ENCODE results near the gene BDH1. TPM values are rescaled to one million over a fixed set of nuclear protein-coding genes. Genes with fewer than 3 reads are reported as not detected.
"Not testable (repeated sequence)": the region's sequence is repeated elsewhere in the genome, so short reads cannot be mapped to it uniquely, and the experiment has no call there.

The BDH1 gene
- total RNA-seq, 1 donor from 2014 or later = 18.3 TPM

DNA sequence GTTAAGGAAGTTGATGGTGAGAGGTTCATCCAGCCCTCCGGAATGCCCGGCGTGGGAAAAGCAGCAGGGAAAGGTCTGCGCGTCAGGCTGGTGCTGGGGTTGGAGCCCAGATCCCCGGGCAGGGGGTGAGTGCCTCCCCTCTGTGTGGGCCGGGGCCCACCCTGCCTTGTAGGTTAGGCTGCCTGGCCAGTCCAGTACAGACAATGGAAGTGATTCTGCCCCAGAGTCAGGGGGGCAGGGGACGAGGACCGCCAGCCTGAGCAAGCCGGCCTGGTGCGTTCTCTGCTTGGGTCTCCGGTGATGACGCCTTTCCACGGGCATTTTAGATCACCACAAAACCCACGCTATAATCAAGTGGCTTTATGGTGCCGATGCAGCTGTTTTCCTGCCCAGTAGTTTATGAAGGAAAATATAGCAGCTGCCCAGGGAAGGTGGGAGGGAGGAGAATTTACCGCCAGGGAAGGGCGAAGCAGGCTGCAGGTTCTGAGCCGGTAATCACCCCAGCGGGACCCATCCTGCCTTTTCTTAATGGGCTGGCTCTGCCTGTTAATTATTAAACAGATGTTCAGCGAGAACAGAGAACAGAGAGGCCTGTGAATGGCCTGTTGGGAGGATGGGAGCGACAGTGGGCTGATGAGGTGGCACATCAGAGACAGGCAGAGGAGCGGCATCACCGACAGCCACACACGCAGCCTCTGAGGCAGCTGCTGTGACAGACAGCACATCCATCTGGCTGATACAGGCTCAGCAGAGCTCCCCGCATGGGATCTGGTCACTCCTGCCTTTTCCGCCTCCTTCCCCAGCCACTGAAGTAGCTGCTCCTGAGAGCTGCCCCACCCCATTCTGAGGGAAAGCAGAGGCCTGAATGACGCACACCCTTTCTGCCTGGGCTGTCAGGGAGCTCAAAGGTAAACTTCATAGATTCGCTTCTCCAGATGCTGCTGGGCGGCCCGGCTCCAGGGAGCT, 35.2 kb downstream of the BDH1 start:
- DNase-seq = peak; percentile 70

DNA sequence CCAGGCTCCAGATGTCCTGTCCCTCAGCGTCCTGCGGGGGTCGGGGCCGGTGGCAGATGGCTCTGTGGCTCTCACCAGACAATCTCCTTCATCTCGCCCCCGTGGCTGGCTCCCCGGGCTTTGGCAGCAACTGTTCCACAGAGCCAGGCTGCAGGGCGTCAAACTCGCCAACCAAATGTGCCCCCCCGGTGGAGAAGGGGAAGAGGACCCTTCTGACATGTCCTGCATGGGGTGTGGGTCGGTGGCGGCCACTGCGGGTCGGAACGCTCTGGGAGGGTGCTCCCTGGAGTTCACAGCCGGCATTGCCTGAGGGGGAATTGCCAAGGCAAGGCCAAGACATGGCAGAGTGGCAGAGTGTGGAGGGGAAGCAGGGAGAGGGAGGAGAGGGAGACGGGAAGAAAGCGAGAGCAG, 36.0 kb downstream of the BDH1 start:
- DNase-seq = no peak

DNA sequence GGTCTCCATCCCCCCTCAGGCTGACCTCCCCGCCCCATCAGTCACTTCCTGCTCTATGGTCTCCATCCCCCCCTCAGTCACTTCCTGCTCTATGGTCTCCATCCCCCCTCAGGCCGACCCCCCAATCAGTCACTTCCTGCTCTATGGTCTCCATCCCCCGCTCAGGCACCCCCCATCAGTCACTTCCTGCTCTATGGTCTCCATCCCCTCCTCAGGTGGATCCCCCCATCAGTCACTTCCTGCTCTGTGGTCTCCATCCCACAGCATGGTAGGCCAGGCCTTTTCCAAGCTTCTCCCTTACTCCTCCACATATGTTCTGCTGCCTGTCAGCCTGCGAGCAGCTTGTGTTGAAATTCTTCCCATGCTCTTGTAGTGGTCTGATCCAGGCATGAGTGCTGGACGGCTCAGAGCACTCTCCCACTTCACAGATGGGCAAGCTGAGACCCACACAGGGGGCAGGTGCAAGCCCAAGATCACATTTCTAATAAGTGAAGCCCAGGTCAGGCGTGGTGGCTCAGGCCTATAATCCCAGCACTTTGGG, 36.8 kb downstream of the BDH1 start:
- no peak for DNase-seq

DNA sequence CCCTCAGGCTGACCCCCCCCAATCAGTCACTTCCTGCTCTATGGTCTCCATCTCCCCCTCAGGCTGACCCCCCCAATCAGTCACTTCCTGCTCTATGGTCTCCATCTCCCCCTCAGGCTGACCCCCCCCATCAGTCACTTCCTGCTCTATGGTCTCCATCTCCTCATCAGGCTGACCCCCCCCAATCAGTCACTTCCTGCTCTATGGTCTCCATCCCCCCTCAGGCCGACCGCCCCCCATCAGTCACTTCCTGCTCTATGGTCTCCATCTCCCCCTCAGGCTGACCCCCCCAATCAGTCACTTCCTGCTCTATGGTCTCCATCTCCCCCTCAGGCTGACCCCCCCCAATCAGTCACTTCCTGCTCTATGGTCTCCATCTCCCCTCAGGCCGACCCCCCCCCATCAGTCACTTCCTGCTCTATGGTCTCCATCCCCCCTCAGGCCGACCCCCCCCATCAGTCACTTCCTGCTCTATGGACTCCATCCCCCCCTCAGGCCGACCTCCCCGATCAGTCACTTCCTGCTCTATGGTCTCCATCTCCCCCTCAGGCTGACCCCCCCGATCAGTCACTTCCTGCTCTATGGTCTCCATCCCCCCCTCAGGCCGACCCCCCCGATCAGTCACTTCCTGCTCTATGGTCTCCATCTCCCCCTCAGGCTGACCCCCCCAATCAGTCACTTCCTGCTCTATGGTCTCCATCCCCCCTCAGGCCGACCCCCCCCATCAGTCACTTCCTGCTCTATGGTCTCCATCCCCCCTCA, 37.7 kb downstream of the BDH1 start:
- not testable (repeated sequence) for DNase-seq

DNA sequence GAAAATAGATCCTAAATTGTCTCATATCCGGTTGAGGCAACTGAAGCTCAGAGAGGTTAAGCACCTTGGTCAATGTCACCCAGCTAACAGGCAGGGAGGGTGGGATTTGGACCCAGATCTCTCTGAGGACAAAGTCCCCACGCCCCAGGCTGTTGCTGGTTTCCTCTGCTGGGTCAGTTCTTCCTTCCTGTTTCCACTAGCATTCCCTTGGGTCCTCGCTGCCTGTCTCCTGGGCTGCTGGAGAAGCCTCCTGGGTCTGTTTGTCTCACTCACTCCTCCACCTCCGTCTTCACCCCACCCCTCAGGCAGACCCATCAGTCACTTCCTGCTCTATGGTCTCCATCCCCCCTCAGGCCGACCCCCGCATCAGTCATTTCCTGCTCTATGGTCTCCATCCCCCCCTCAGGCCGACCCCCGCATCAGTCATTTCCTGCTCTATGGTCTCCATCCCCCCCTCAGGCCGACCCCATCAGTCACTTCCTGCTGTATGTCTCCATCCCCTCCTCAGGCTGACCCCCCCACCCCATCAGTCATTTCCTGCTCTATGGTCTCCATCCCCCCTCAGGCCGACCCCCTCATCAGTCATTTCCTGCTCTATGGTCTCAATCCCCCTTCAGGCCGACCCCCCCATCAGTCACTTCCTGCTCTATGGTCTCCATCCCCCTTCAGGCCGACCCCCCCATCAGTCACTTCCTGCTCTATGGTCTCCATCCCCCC, 38.7 kb downstream of the BDH1 start:
- DNase-seq = not testable (repeated sequence)

DNA sequence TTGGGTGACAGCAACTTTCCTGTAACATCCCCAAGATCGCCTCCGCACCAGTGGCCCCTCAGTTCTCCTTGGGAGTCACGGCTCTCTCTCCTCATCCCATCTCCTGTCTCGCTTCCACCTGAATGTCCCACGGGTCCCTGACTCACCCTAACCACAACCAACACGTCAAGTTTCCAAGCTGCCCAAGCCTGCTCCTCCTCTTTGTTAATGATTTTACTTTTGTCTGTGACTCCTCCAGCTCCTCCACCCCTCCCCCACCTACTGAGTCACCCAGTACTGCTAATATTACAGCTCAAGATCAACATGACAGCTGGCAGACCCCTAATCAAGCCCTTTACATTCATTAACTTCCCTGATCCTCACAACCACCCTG, 39.3 kb downstream of the BDH1 start:
- DNase-seq = no peak

DNA sequence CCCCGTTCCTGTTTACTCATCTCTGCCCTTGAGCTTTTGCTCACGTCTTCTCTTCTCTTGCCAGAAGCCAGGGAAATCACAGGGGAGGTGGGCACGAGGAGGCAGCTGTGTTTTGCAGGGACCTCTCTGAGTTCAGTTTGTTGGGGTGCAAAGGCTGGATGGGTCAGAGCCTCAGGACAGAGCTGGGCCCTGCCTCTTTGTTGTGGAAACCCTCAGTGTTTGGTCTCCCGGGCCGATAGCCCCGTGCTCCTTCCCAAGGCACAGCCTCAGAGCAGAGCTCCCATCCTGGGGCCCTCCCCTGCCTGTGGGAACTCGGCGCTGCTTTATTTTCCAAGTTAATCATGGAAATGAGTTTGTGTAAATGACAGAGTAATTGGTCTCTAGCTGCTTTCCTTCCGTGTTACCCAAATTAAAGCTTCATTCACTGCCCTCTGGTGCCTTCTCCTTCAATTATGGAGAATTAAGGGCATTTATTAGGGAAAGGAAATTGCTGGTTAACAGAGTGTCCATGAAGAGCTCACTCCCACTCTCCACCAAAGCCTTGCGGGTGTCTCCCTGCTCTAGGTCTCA, 40.9 kb downstream of the BDH1 start:
- DNase-seq = no peak

DNA sequence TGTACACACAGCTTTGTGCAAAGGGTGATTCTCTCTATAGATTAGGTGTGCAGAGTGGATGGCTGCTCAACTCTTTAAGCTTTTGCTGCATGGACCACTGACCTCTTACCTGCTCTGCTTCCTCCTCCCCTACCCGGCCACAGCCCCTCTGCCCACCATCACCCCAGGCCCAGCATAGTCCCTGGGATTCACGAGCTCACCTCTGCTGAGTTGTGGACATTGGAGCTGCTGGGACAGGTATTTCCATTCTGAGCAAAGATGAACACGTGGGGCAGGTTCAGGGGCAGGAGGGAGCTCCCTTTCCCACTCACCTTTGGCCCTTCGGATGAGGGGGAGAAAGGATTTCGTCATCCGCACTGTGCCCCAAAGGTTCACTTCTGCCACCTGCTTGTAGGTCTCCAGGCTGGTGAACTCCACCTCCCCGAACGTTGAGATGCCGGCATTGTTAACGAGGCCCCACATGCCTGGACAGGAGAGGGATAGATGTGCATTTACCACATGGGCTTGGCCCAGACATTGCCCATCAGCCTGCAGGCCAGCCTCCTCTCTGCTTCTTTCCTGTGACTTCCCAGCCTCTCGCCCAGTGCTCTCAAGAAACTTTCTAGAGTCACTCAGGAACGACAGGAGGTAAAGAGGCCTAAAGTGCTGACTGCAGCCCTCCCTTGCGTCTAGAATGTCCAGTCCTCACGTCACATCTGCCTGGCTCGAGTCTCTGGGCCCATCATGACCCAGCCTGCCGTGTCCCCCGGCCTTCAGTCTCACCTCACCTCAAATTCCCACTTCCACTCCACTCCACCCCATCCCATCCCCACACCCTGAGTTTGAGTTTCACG, 41.6 kb downstream of the BDH1 start:
- no peak for DNase-seq

DNA sequence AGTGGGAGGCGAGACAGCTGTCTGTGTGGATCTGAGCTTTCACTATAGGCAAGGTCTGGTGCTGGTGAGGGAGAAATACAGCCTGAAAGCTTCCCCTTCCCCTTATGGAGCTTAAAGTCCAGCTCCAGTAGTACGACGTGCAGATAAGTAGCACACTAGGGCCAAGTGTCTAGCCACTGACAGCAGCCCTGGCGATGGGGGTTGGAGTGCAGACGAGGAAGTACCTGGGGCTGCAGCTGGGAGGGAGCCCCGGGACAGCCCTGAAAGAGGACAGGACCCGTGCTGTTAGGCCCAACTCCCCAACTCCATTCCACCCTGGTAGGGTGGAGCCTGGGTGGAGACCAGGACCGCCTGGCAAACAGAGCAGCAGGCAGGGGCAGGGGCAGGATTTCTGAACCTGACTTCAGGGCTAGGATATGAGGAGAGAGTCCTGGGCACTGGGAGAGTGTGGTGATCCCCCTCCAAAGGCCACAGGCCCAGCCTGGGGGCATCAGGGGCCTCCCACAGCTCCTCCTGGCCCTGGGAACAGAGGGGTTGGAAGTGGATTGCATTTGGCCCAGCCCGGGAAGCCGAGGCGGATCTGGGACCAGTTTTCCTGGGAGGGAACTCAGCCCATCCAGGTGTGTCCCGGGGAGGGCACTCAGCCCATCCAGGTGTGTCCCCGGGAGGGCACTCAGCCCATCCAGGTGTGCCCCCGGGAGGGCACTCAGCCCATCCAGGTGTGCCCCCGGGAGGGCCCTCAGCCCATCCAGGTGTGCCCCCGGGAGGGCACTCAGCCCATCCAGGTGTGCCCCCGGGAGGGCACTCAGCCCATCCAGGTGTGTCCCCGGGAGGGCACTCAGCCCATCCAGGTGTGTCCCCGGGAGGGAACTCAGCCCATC, 42.8 kb downstream of the BDH1 start:
- DNase-seq = no peak

DNA sequence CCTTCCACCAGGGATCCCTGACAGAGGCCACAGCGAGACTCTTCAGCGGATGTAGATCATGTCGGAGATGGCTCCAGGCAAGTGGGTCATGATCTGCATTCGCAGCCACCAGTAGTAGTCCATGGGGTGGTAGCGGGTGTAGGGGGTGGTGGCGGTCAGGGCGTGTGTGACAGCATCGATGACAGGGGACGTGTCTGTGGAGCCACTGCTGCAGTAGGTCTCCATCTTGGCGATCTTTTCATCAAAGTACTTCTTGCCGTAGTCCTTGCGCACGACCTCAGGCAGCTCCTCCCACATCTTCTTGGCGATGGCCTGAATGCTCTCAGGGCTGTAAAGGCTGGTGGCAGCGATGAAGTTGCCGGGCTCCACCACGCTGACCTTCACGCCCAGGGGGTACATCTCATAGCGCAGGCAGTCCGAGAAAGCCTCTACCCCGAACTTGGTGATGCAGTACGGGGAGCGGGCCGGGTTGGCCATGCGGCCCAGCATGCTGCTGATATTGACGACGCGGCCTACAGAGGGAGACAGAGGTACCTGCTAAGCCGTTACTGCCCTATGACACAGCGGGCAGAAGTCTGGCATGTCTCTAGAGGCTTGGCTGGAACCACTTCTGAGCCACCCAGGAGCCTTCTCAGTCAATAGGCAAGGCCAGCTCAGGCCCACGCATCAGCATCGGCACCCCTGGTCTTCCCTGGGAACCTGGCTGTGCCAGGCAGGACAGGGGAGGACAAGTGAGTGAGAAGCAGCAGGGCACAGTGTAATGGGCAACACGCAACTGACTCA, 43.7 kb downstream of the BDH1 start:
- DNase-seq = no peak

DNA sequence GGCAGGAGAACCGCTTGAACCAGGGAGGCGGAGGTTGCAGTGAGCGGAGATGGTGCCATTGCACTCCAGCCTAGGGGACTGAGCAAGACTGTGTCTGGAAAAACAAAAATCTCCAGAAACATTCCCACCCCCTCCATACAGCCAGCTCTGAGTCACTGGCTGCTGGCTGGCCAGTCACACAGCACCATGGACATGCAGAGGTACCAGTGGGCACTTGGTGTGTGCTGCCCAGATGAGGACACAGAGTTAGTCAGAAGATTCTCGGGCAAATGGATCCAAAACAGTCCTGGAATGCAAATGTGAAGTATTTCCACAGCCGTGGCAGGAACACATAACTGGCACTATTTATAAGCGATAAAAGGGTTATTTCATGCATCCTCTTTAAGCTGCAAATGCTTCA, 44.6 kb downstream of the BDH1 start:
- no peak for DNase-seq

DNA sequence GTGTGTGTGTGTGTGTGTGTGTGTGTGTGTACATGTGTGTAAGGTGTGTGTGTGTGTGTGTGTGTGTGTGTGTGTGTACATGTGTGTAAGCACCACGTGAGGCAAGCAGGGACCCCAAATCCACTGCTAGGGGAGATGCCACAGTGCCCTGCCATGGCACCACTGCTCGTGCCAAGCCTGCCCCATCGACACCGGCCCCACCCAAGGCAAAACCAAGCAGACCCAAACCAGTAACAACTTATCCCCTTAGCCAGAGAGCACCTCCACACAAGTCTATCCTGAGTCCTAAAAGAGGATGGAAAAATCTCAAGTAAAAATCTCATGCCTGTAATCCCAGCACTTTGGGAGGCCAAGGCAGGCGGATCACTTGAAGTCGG, 45.1 kb downstream of the BDH1 start:
- DNase-seq = no peak

DNA sequence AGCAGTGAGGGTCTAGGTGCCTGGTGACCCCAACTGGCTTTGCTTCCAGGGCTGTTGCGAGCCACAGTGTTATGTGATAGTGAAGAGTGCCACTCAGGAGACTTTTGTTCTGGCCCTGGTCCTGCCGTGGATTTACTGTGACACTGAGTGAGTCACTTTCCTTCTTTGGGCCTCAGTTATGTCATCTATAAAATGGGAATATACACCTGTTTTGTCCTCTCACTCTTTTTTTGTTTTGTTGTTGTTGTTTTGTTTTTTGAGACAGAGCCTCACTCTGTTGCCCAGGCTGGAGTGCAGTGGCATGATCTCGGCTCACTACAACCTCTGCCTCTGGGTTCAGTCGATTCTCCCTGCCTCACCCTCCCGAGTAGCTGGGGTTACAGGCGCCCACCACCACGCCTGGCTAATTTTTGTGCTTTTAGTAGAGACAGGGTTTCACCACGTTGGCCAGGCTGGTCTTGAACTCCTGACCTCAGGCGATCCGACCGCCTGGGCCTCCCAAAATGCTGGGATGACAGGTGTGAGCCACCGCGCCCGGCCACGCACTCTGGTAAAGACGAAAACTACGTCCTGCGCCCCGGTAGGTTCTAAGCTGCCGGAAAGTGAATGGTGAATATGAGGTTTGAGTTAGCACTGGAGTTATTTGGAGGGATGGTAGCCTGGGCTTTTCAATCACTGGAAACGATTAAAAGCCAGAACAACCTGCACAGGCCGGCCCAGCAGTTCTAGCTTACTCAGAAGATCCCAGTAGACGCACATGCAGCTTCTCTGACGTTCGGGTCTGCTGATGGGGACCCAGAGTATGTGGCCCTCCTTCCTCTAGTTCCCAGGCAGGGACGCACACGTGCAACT, 46.6 kb downstream of the BDH1 start:
- DNase-seq = no peak

DNA sequence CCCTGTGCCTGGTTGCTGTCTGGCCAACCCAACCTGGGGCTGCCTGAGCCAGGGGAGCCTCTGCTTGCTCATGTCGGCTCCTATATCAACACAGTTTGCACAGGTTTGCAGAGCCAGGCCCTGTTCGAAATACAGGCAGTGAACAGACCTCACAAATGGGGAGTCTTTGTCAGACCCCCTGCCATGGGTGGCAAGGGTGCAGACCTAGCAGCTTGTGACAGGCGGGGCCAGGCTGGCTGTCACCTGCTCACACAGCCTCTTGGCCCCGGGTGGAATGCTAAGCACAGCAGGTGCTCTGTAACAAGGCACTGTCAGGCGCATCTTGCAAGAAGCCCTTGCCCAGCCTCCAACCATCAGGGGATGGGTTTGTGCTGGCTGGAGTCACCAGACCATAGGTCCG, 47.3 kb downstream of the BDH1 start:
- no peak for DNase-seq

DNA sequence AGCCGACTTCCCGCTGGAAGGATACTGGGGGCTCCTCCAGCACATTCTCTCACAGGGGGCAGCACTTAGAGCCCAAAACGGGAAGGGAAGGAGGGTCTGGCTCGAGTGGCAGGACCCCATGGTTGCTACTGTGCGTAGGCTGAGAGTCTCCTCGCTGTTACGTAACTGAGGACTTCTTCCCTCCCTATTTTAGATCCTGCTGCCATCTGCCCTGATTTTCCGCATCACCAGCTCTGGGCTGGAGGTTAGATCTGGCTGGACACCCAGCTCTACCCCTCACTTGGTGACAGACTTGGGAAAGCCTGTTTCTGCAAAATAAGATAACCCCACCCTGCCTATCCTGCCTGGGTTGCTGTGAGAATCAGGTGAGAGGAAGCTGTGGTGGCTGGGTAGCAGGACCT, 47.7 kb downstream of the BDH1 start:
- DNase-seq = no peak

DNA sequence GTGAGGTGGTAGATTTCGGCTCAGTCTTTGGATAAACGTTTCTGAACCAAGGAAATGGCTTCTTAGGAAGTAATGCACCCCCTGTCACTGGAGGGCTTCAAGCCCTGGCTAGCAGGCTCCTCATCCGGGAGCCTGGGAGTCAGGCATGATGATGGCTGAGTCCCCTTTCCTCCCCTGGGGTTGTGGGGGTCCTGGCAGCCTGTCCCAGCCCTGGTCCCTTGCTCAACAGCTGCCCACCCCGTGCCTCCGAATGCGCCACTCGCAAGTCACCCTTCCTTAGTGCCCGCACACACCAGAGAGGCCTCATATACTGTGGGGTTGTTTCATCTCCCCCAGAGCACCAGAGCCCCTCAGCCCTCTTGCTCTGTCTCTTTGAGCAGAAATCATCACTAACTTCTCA, 48.2 kb downstream of the BDH1 start:
- no peak for DNase-seq

DNA sequence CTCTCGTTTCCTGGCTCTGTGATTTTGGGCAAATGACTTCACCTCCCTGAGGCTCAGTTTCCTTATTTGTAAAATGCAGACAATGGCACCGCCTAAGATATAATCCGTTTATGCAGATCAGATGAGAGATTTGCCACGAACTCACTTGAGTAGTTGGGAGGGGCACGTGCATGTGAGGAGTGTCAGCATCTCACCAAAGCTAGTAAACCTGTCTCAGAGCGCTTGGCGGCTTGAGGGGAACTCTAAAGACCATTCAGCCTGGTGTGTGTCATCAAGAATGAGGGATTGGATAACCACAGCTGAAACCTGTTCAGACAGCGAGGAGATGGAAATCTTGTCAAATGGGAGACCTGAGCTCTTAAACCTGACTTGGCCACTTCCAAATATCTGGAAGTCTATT, 48.7 kb downstream of the BDH1 start:
- no peak for DNase-seq

DNA sequence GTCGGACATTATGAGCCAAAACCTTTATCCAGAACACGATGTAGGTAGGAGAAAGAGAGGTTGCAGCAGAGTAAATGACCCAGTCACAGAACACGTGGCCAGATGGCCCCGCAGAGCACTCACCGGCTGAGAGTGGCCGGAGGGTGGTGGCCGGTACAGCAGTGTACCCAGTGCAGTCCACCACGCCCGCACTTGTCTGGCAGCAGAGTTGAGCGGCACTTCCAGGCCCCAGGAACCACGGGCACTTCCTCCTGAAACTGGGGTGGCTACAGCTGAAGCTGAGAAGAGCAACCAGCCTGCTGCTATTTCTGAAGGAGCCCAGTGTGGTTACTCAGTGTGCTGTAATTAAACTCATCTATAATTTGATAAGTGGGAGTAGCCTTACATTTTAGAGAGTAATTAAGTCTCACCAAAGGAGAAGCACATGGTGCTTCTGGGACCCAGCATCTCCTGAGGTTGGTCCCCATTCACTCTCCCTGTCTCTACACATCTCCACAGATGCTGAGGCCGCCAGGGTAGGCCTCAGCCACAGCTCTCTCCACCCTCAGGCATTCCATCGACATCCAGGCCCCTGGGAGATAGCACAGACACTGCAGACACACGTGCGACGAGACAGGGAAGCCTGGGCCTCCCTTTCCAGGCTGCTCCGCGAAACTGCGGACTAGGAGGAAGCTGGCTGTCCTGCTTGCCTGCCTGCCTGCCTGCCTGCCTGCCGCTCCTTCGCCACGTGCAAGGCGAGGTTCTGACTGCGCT, 49.8 kb downstream of the BDH1 start:
- DNase-seq = no peak
